ENCODE results near the gene TMEM258. TPM values are rescaled to one million over a fixed set of nuclear protein-coding genes. Genes with fewer than 3 reads are reported as not detected.

The TMEM258 gene
- total RNA-seq, 1 donor from 2014 or later: 162 TPM

DNA sequence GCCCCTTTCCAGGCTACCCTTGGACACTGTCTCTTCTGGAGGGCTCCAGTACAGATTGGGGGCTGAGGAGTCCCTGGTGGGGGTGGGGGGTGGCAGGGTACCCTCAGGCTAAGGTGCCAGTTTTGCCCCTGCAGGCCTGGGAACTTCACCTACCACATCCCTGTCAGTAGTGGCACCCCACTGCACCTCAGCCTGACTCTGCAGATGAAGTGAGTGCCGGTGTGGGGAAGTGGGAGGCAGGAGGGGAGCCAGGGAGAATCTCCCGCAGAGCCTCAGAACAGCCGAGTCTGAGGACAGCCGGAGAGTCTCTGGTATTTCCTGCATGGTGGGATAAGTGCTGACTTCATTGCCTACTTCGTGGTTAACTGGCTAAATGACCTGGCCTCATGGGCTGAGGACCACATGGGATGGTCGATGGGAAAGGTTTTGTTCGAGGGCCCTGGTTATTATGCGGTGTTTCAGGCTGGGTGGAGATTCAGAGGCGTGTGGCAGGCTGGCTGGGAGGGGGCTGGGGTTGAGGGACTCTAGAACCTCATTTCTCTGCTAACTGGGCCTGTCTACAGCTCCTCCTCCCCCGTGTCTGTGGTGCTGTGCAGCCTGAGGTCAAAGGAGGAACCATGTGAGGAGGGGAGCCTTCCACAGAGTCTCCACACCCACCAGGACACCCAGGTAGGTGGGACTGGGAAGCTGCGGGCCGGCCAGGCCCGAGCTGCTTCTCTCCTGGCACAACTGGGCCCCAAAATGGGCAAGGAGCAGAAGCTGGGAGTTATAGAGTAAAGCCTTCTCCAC is 8.5 kb downstream of the TMEM258 start:
- peak overlapping the region; percentile 65 for H3K4me3 Mint-ChIP-seq

DNA sequence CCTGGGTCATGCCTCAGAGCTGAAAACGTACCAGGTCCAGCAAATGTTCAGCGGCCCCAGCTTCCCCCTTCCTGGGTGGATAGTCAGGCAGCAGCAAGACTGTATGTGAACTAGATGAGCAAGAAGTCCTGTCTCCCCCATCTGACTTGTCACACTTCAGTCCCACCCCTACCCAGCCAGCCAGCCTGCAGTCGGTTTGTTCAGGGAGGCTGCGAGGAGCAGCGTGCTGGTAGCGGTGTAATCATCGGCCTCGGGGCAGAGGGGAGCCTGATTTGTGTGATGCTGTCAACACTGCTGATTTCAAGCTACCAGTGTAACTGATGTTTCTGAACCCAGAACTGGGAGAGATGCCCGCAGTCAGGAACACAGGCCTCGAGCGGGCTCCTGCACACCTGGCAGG is 9.6 kb downstream of the TMEM258 start:
- TF ChIP-seq, protein P1, sequence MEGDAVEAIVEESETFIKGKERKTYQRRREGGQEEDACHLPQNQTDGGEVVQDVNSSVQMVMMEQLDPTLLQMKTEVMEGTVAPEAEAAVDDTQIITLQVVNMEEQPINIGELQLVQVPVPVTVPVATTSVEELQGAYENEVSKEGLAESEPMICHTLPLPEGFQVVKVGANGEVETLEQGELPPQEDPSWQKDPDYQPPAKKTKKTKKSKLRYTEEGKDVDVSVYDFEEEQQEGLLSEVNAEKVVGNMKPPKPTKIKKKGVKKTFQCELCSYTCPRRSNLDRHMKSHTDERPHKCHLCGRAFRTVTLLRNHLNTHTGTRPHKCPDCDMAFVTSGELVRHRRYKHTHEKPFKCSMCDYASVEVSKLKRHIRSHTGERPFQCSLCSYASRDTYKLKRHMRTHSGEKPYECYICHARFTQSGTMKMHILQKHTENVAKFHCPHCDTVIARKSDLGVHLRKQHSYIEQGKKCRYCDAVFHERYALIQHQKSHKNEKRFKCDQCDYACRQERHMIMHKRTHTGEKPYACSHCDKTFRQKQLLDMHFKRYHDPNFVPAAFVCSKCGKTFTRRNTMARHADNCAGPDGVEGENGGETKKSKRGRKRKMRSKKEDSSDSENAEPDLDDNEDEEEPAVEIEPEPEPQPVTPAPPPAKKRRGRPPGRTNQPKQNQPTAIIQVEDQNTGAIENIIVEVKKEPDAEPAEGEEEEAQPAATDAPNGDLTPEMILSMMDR (conservative IDR thresholded peaks at IDR 0.05): no peak
- Mint-ChIP-seq H3K27ac (ENCODE audit: unreplicated experiment) (no peak overlapping the region), H3K9me3 (no peaks in the 10 kb centered on the region), H3K36me3 (ENCODE audit: low read depth) (no peaks in the 10 kb centered on the region), H3K4me1 (no peaks in the 10 kb centered on the region), H3K27me3 (ENCODE audit: low read depth) (no peaks in the 10 kb centered on the region), H3K4me3 (no peak overlapping the region)
- no peak for DNase-seq (ENCODE audit: low read depth, low spot score)

More for the DNA sequence above, 8.5 kb downstream of the TMEM258 start:
- TF ChIP-seq, protein P1 (conservative IDR thresholded peaks at IDR 0.05): no peak
- Mint-ChIP-seq H3K27me3 (ENCODE audit: low read depth) (no peaks in the 10 kb centered on the region), H3K4me1 (no peaks in the 10 kb centered on the region), H3K27ac (ENCODE audit: unreplicated experiment) (no peak overlapping the region), H3K9me3 (no peaks in the 10 kb centered on the region), H3K36me3 (ENCODE audit: low read depth) (no peaks in the 10 kb centered on the region)
- no peak for DNase-seq (ENCODE audit: low read depth, low spot score)

DNA sequence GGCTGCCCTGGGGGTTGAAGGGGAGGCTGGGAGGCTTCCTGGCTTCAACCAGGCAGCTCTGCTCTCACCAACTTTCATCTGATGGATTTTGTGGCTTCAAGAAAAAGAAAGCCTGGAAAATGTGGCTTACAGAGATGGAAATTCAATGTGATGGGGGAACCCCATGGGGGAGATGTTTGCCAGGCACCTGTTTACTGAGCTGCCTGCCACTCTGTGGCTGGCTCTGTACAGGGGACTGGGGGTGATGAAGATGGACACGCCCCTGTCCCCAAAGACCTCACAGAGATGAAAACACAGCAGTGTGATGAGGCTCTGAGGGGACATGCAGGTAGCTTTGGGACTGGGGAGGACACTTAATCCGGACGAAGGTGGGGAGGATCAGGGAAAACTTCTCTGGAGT is 10.1 kb downstream of the TMEM258 start:
- no peaks in the 10 kb centered on the region for H3K27me3 Mint-ChIP-seq (ENCODE audit: low read depth)
- H3K9me3 Mint-ChIP-seq: no peaks in the 10 kb centered on the region
- H3K27ac Mint-ChIP-seq (ENCODE audit: unreplicated experiment): peak overlapping the region; percentile 35
- TF ChIP-seq, protein P1 (conservative IDR thresholded peaks at IDR 0.05): no peak
- no peak overlapping the region for H3K4me3 Mint-ChIP-seq
- no peaks in the 10 kb centered on the region for H3K4me1 Mint-ChIP-seq
- no peaks in the 10 kb centered on the region for H3K36me3 Mint-ChIP-seq (ENCODE audit: low read depth)
- DNase-seq (ENCODE audit: low read depth, low spot score): no peak

DNA sequence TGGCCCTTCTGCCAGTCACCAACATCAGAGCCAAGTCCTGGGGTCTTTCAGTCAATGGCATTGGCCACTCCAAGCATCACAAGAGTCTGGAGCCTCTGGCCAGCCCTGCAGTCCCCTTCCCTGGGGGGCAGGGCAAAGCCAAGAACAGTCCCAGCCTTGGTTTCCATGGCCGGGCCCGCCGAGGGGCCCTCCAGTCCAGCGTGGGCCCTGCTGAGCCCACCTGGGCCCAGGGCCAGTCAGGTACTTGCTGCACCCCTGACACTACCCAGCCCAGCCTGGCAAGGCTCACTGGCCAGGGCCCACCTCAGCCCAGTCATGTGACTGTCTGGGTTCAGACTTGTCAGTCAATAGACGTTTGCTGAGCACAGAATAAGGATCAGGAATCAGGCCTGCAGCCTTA is 10.8 kb downstream of the TMEM258 start:
- Mint-ChIP-seq H3K4me1 (no peaks in the 10 kb centered on the region), H3K27ac (ENCODE audit: unreplicated experiment) (no peak overlapping the region), H3K27me3 (ENCODE audit: low read depth) (no peaks in the 10 kb centered on the region), H3K4me3 (no peak overlapping the region), H3K36me3 (ENCODE audit: low read depth) (no peaks in the 10 kb centered on the region), H3K9me3 (no peaks in the 10 kb centered on the region)
- no peak for DNase-seq (ENCODE audit: low read depth, low spot score)
- TF ChIP-seq, protein P1 (conservative IDR thresholded peaks at IDR 0.05): no peak

DNA sequence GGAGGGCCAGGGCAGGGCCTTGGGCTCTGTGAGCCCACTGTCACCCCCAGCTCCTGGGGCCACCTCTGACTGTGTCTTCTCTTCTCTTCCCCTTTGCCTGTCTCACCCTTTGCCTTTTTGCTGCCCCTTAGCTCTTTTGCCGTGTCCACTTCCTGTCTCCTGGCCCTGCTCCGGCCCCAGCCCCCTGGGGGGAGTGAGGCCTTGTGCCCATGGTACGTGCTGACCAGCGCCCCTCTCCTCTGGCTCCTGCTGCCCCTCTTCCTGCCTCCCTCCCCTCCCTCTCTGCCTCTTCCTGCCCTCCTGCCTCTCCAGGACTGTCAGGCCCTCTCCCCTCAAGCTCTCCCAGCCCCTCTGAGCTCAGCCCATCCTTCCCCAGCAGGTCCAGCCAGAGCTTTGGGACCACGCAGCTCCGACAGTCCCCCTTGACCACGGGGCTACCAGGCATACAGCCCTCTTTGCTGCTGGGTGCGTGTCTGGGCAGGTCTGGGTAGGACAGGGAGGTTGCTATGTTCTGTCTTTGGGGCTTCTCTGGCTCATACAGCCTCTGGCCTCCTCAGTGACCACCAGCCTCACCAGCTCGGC is 11.7 kb downstream of the TMEM258 start:
- Mint-ChIP-seq H3K4me3 (no peak overlapping the region), H3K4me1 (no peaks in the 10 kb centered on the region), H3K36me3 (ENCODE audit: low read depth) (no peaks in the 10 kb centered on the region), H3K27ac (ENCODE audit: unreplicated experiment) (no peak overlapping the region), H3K27me3 (ENCODE audit: low read depth) (no peaks in the 10 kb centered on the region), H3K9me3 (no peaks in the 10 kb centered on the region)
- TF ChIP-seq, protein P1 (conservative IDR thresholded peaks at IDR 0.05): no peak
- DNase-seq (ENCODE audit: low read depth, low spot score): no peak
